Measurements from ENCODE around the gene CPLANE1.
"Not testable (repeated sequence)": the region's sequence is repeated elsewhere in the genome, so short reads cannot be mapped to it uniquely, and the experiment has no call there.

CPLANE1 gene

GRCh38 chr5:37165761-37166160 is 83.4 kb downstream of the CPLANE1 start:
- no peak overlapping the region for H3K4me3 Mint-ChIP-seq
- no peak overlapping the region for H3K27ac Mint-ChIP-seq
- H3K9me3 Mint-ChIP-seq = no peaks in the 10 kb centered on the region
- H3K36me3 Mint-ChIP-seq (ENCODE audit: low read depth) = peaks cover 50% of the 10 kb centered on the region
- no peak for TF ChIP-seq CTCF (IDR thresholded peaks at IDR 0.05; ENCODE audit: unreplicated experiment in 3 of 3)
- no peaks in the 10 kb centered on the region for H3K27me3 Mint-ChIP-seq (ENCODE audit: low read depth)
- no peaks in the 10 kb centered on the region for H3K4me1 Mint-ChIP-seq

DNA sequence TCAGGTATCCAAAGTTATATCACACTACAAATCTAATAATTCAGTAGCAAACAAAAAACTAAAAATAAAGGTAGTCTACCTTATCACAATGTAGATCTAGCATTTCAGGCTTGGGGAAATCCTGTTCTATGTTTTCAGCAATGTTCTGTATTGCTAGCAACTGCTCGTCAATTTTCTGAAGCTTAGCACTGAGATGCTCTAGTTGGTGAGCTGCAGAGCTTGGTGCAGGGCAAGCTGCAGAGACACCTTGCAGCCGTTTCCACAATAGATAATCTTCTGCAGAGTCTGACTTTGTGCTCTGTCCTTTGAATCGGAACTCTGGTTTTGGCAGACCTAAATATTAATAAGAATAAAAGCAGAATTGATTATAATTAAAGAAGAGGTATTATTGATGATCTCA is 95.5 kb downstream of the CPLANE1 start:
- no peaks in the 10 kb centered on the region for H3K9me3 Mint-ChIP-seq
- TF ChIP-seq CTCF (IDR thresholded peaks at IDR 0.05; ENCODE audit: unreplicated experiment in 3 of 3) = no peak
- no peak overlapping the region for H3K27ac Mint-ChIP-seq
- H3K36me3 Mint-ChIP-seq (ENCODE audit: low read depth) = peaks cover 53% of the 10 kb centered on the region
- H3K4me3 Mint-ChIP-seq = no peak overlapping the region
- no peaks in the 10 kb centered on the region for H3K4me1 Mint-ChIP-seq
- no peaks in the 10 kb centered on the region for H3K27me3 Mint-ChIP-seq (ENCODE audit: low read depth)

GRCh38 chr5:37146896-37147295 is 102.3 kb downstream of the CPLANE1 start:
- H3K4me1 Mint-ChIP-seq = no peaks in the 10 kb centered on the region
- H3K4me3 Mint-ChIP-seq = no peak overlapping the region
- no peak for TF ChIP-seq CTCF (IDR thresholded peaks at IDR 0.05; ENCODE audit: unreplicated experiment in 3 of 3)
- H3K27me3 Mint-ChIP-seq (ENCODE audit: low read depth) = no peaks in the 10 kb centered on the region
- peaks cover 13% of the 10 kb centered on the region for H3K9me3 Mint-ChIP-seq
- no peak overlapping the region for H3K27ac Mint-ChIP-seq
- peaks cover 80% of the 10 kb centered on the region for H3K36me3 Mint-ChIP-seq (ENCODE audit: low read depth)

DNA sequence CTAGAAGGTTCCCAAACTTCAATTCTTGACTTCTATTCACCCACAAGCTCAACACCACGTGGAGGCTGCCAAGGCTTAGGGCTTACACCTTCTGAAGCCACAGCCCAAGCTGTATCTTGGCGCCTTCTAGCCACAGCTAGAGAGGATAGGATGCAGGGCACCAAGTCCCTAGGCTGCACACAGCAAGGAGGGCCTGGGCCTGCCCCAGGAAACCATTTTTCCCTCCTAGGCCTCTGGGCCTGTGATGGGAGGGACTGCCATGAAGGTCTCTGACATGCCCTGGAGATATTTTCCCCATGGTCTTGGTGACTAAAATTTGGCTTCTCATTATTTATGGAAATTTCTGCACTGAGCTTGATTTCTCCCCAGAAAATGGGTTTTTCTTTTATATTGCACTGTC is 112.5 kb downstream of the CPLANE1 start:
- H3K36me3 Mint-ChIP-seq (ENCODE audit: low read depth) = peaks cover 87% of the 10 kb centered on the region
- H3K9me3 Mint-ChIP-seq = peaks cover 31% of the 10 kb centered on the region
- no peak overlapping the region for H3K4me3 Mint-ChIP-seq
- no peak for TF ChIP-seq CTCF (IDR thresholded peaks at IDR 0.05; ENCODE audit: unreplicated experiment in 3 of 3)
- no peaks in the 10 kb centered on the region for H3K4me1 Mint-ChIP-seq
- H3K27ac Mint-ChIP-seq = no peak overlapping the region
- no peaks in the 10 kb centered on the region for H3K27me3 Mint-ChIP-seq (ENCODE audit: low read depth)

DNA sequence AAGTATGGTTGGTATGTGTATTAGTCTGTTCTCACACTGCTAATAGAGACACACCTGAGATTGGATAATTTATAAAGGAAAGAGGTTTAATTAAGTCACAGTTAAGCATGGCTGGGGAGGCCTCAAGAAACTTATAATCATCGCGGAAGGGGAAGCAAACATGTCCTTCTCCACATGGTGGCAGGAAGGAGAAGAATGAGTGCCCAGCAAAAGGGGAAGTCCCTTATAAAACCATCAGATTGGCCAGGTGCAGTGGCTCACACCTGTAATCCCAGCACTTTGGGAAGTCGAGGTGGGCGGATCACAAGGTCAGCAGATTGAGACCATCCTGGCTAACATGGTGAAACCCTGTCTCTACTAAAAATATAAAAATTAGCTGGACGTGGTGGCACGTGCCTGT is 113.9 kb downstream of the CPLANE1 start:
- Mint-ChIP-seq H3K36me3 (ENCODE audit: low read depth) (peaks cover 88% of the 10 kb centered on the region), H3K9me3 (peaks cover 38% of the 10 kb centered on the region)
- H3K4me3 Mint-ChIP-seq; H3K27me3 Mint-ChIP-seq (ENCODE audit: low read depth); H3K4me1 Mint-ChIP-seq; H3K27ac Mint-ChIP-seq: not testable (repeated sequence)

GRCh38 chr5:37133939-37134338 is 115.2 kb downstream of the CPLANE1 start:
- H3K27me3 Mint-ChIP-seq (ENCODE audit: low read depth) = no peaks in the 10 kb centered on the region
- no peak overlapping the region for H3K4me3 Mint-ChIP-seq
- no peak for TF ChIP-seq CTCF (IDR thresholded peaks at IDR 0.05; ENCODE audit: unreplicated experiment in 3 of 3)
- no peaks in the 10 kb centered on the region for H3K4me1 Mint-ChIP-seq
- H3K36me3 Mint-ChIP-seq (ENCODE audit: low read depth) = peaks cover 90% of the 10 kb centered on the region
- no peak overlapping the region for H3K27ac Mint-ChIP-seq
- peaks cover 41% of the 10 kb centered on the region for H3K9me3 Mint-ChIP-seq
